B cell (primary cell): ENCODE results near the gene CDC42. TPM values are rescaled to one million over a fixed set of nuclear protein-coding genes. Genes with fewer than 3 reads are reported as not detected.

Source experiments
- ATAC-seq: fragments of 200-7000 bp; cut with Tn5 transposase; one replicate; pipeline ENCODE4 v1.10.0; 2021; ENCODE audit warnings: low read depth, mild to moderate bottlenecking, moderate number of reproducible peaks, moderate library complexity
- CTCF ChIA-PET: fragments of 350-600 bp; sonication (Branson Sonifier 250); formaldehyde crosslinking; loops from one replicate; lab custom pipeline; 2021; ENCODE audit warnings: antibody characterized with exemption, inconsistent platforms; lab: Charles Lee
- POLR2A ChIA-PET: fragments of 350-600 bp; sonication (Branson Sonifier 250); formaldehyde crosslinking; loops from one replicate; lab custom pipeline; 2021; ENCODE audit warnings: antibody characterized with exemption; lab: Charles Lee
- DNase-seq: peaks from one replicate; pipeline ENCODE4 v3.0.0; 2013
- H2AFZ ChIP-seq: 2 replicates; pipeline ENCODE4 v1.6.1; 2012; ENCODE audit warnings: mild to moderate bottlenecking, low read depth, low read length; ENCODE audit not compliant: insufficient read depth, poor library complexity, severe bottlenecking
- H3K27ac ChIP-seq, 2 donors: 1 replicate in 1 of 2; 2 replicates in 1 of 2; pipeline ENCODE4 v1.5.1; 2012 to 2013; ENCODE audit warnings: low read length in 2 of 2, mild to moderate bottlenecking in 2 of 2, moderate library complexity in 1 of 2
- H3K27me3 ChIP-seq, 4 experiments: fragments of 200-600 bp in 1 of 4; sonication (generic) in 1 of 4; replicated peaks in 1 of 4; 1 replicate in 2 of 4; 2 replicates in 2 of 4; pipeline versions ENCODE4 v1.6.1 to v1.7.0; 2013 to 2016; ENCODE audit warnings: low read length in 3 of 4, mild to moderate bottlenecking in 2 of 4, mixed read lengths in 1 of 4, moderate library complexity in 1 of 4; ENCODE audit not compliant: insufficient read depth in 4 of 4, control insufficient read depth in 3 of 4; ENCODE audit errors: control extremely low read depth in 1 of 4
- H3K36me3 ChIP-seq, 2 experiments: replicated peaks in 1 of 2; 1 replicate in 1 of 2; 2 replicates in 1 of 2; pipeline versions ENCODE4 v1.6.1 to v1.7.1; 2013; ENCODE audit warnings: low read length in 1 of 2; ENCODE audit not compliant: insufficient read depth in 2 of 2, control insufficient read depth in 1 of 2; ENCODE audit errors: control extremely low read depth in 1 of 2, extremely low read depth in 1 of 2
- H3K4me1 ChIP-seq, 2 donors: fragments of 200-600 bp in 1 of 2; sonication (generic) in 1 of 2; 1 replicate in 1 of 2; 2 replicates in 1 of 2; pipeline versions ENCODE4 v1.5.1 to v1.6.1; 2013 to 2017; ENCODE audit warnings: low read length in 2 of 2; ENCODE audit not compliant: control insufficient read depth in 2 of 2, insufficient read depth in 2 of 2
- H3K4me2 ChIP-seq: replicated peaks from 2 replicates; pipeline ENCODE3; 2012; ENCODE audit warnings: mild to moderate bottlenecking, low read depth, low read length; ENCODE audit not compliant: poor library complexity, severe bottlenecking
- H3K4me3 ChIP-seq, 5 experiments: fragments of 200-600 bp in 1 of 5; sonication (generic) in 1 of 5; 1 replicate in 3 of 5; 2 replicates in 2 of 5; pipeline versions ENCODE4 v1.5.1 to v1.7.0; 2011 to 2016; ENCODE audit warnings: low read length in 4 of 5, mild to moderate bottlenecking in 4 of 5, low read depth in 2 of 5, control low read depth in 1 of 5, moderate library complexity in 1 of 5; ENCODE audit not compliant: insufficient read depth in 1 of 5; ENCODE audit errors: control extremely low read depth in 1 of 5, extremely low read depth in 1 of 5
- H3K79me2 ChIP-seq: fragments of 200-600 bp; sonication (generic); one replicate; pipeline ENCODE4 v1.6.0; 2016; ENCODE audit warnings: low read length; ENCODE audit not compliant: control insufficient read depth, insufficient read depth
- H3K9ac ChIP-seq: fragments of 200-600 bp; sonication (generic); 2 replicates; pipeline ENCODE4 v1.6.1; 2017; ENCODE audit warnings: mild to moderate bottlenecking, low read length, moderate library complexity
- H3K9me3 ChIP-seq, 3 donors: one replicate each; pipeline versions ENCODE4 v1.6.1 to v1.7.1; 2013; ENCODE audit warnings: low read length in 2 of 3; ENCODE audit not compliant: control insufficient read depth in 2 of 3, insufficient read depth in 1 of 3; ENCODE audit errors: control extremely low read depth in 1 of 3
- H4K20me1 ChIP-seq: 2 replicates; pipeline ENCODE4 v1.6.0; 2012; ENCODE audit warnings: mild to moderate bottlenecking, low read length; ENCODE audit not compliant: insufficient read depth, control insufficient read depth, poor library complexity, severe bottlenecking
- H3K27ac Mint-ChIP-seq: one replicate; pipeline ENCODE4 v1.8.0; 2021; ENCODE audit warnings: mixed read lengths
- H3K27me3 Mint-ChIP-seq: one replicate; pipeline ENCODE4 v1.8.0; 2021; ENCODE audit warnings: mixed read lengths
- H3K4me1 Mint-ChIP-seq: one replicate; pipeline ENCODE4 v1.8.0; 2021; ENCODE audit warnings: mixed read lengths
- H3K4me3 Mint-ChIP-seq: one replicate; pipeline ENCODE4 v1.8.0; 2021; ENCODE audit warnings: mixed read lengths
- H3K9me3 Mint-ChIP-seq: one replicate; pipeline ENCODE4 v1.8.0; 2022; ENCODE audit warnings: mixed read lengths; ENCODE audit not compliant: insufficient read depth
- EZH2 ChIP-seq: IDR thresholded peaks from 2 replicates; pipeline ENCODE4 v1.6.1; 2012; ENCODE audit warnings: borderline replicate concordance, low read depth, mild to moderate bottlenecking, moderate library complexity, low read length; ENCODE audit not compliant: insufficient read depth, poor library complexity, severe bottlenecking
- WGBS: methylation state at CpG from one replicate; pipeline ENCODE4 v1.1.5; 2013; ENCODE audit warnings: missing lambda C conversion rate; ENCODE audit not compliant: insufficient coverage; 5-methylcytosine and 5-hydroxymethylcytosine counted together
- intact Hi-C: fragments of 100-400 bp; cut with micrococcal nuclease; formaldehyde crosslinking; loops from one replicate; pipeline ENCODE4 v1.10.0; 2022
- polyA plus RNA-seq: library from polyadenylated mRNA; depleted of rRNA; stranded (reverse); fragments of >200 nt; gene quantifications from 2 replicates; pipeline ENCODE4 v1.2.3, GENCODE V29; 2012
- total RNA-seq, 2 donors: library from RNA; stranded (reverse); fragments of 120-200 nt in 1 of 2; gene quantifications; 1 replicate in 1 of 2; 2 replicates in 1 of 2; pipeline versions ENCODE4 v1.2.3 to v1.2.4, GENCODE V29; 2013 to 2022
- TF ChIP-seq, protein P1 (sequence below): fragments of 200-600 bp; IDR thresholded peaks from one replicate; pipeline ENCODE4 v1.8.0; 2022; ENCODE audit warnings: antibody characterized with exemption, mild to moderate bottlenecking

The CDC42 gene
- total and polyA plus RNA-seq, 2 donors (not counting 1 experiment from before 2014, with no cell fraction given): 111 to 202 TPM

DNA sequence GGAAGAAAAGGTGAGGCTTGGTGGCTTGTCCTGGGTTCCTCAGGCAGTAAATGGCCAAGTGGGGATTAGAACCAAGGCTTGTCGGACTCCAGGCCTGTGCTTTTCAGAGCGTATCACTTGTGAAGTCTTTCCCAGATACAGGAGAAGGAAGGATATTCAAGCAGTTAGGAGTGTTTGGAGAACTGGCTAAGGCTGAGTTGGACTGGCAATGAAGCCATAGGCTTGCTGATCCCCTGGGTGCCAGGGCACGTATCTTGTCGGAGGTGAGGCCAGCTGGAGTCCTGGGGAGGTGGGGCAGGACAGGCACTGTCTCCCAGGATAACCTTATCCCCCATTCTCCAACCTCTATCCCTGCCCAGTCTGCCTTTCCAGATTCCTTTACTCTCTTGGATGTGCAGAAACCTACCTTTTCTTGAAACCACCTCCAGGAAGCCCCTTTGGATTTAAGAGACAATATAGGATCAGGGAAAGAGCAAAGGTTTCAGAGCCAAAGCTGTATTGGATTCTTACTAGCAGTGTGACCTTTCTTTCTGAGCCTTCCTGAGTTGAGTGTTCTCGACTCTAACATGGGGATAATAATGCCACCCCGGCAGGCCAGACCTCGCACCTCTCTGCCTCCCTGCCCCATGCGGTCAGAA is 72.2 kb downstream of the CDC42 start:
- ChIA-PET CTCF (interaction anchor here (1.2 kb wide), 1 partner anchor 9 kb away, joined by 3 read pairs; no protein-coding TSS in a partner anchor), POLR2A (no interaction called here)
- ATAC-seq (no peak), DNase-seq (no peak)
- Histone ChIP-seq H3K27me3 (no peaks in the 10 kb centered on the region), H3K4me3 (no peak overlapping the region), H3K36me3 (peaks cover 0 to 7% of the 10 kb centered on the region in 2 experiments), H2AFZ (no peak overlapping the region), H3K9ac (no peak overlapping the region), H3K9me3 (no peaks in the 10 kb centered on the region), H3K27ac (no peak overlapping the region), H3K79me2 (peaks cover 5% of the 10 kb centered on the region), H4K20me1 (peaks cover 14% of the 10 kb centered on the region), H3K4me1 (peaks cover under 1 to 9% of the 10 kb centered on the region in 2 donors), H3K4me2 (no peak overlapping the region)
- Mint-ChIP-seq H3K27ac (no peak overlapping the region), H3K9me3 (no peaks in the 10 kb centered on the region), H3K4me1 (peaks cover 7% of the 10 kb centered on the region), H3K27me3 (no peaks in the 10 kb centered on the region), H3K4me3 (no peak overlapping the region)
- intact Hi-C loops: no loop called here
- TF ChIP-seq, protein P1, sequence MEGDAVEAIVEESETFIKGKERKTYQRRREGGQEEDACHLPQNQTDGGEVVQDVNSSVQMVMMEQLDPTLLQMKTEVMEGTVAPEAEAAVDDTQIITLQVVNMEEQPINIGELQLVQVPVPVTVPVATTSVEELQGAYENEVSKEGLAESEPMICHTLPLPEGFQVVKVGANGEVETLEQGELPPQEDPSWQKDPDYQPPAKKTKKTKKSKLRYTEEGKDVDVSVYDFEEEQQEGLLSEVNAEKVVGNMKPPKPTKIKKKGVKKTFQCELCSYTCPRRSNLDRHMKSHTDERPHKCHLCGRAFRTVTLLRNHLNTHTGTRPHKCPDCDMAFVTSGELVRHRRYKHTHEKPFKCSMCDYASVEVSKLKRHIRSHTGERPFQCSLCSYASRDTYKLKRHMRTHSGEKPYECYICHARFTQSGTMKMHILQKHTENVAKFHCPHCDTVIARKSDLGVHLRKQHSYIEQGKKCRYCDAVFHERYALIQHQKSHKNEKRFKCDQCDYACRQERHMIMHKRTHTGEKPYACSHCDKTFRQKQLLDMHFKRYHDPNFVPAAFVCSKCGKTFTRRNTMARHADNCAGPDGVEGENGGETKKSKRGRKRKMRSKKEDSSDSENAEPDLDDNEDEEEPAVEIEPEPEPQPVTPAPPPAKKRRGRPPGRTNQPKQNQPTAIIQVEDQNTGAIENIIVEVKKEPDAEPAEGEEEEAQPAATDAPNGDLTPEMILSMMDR: no peak
- TF ChIP-seq EZH2: no peak
- 94% methylated on average over 2 of the region's 8 CpGs for WGBS

DNA sequence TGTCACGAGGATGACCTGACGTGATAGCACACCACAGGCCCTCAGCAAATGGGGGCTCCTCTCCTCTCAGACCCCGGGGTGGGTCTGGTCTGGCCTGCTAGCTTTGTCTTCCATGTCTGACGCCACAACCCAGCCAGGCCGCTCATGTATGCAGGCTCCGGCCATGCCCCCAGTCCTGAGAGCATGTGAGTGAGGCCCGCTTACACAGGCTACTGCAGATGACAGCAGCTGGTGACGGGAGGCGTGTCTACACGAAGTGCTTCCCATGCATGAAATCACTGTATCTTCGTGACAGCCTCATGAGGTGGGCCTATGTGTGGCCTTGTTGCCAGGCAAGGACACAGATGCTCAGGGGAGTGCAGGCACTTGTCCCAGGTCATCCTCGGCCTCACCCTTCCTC is 74.0 kb downstream of the CDC42 start:
- no peak overlapping the region for H3K4me2 ChIP-seq
- H4K20me1 ChIP-seq: no peaks in the 10 kb centered on the region
- H3K4me1 ChIP-seq: no peaks in the 10 kb centered on the region
- CTCF ChIA-PET: interaction anchor here (1.3 kb wide), 1 partner anchor 516 kb away, joined by 3 read pairs; no protein-coding TSS in a partner anchor
- Mint-ChIP-seq H3K9me3 (no peaks in the 10 kb centered on the region), H3K27ac (no peak overlapping the region), H3K4me1 (no peaks in the 10 kb centered on the region), H3K27me3 (no peaks in the 10 kb centered on the region), H3K4me3 (no peak overlapping the region)
- H3K9me3 ChIP-seq: no peaks in the 10 kb centered on the region
- POLR2A ChIA-PET: interaction anchor here (0.6 kb wide), 1 partner anchor 628 kb away, joined by 6 read pairs; no protein-coding TSS in a partner anchor
- TF ChIP-seq, protein P1: no peak
- TF ChIP-seq EZH2: no peak
- no peak overlapping the region for H2AFZ ChIP-seq
- H3K27ac ChIP-seq: no peak overlapping the region
- H3K4me3 ChIP-seq: no peak overlapping the region
- no peak overlapping the region for H3K9ac ChIP-seq
- WGBS: 82% methylated on average over 12 of the region's 12 CpGs
- no peaks in the 10 kb centered on the region for H3K27me3 ChIP-seq
- H3K79me2 ChIP-seq: no peaks in the 10 kb centered on the region
- H3K36me3 ChIP-seq: no peaks in the 10 kb centered on the region
- DNase-seq: no peak
- ATAC-seq: no peak
- intact Hi-C loops: no loop called here
